Activated T-cell treated with anti-CD3 and anti-CD28 coated beads for 48 hours (primary cell): ENCODE results near the gene ENDOV.
A peak's percentile ranks its signal among the peaks of the same experiment; 100 is the strongest.

Experiments used
- DNase-seq: peaks from one replicate; pipeline ENCODE4 v3.0.0-alpha.2; 2020; ENCODE audit warnings: low read depth

ENDOV gene

DNA sequence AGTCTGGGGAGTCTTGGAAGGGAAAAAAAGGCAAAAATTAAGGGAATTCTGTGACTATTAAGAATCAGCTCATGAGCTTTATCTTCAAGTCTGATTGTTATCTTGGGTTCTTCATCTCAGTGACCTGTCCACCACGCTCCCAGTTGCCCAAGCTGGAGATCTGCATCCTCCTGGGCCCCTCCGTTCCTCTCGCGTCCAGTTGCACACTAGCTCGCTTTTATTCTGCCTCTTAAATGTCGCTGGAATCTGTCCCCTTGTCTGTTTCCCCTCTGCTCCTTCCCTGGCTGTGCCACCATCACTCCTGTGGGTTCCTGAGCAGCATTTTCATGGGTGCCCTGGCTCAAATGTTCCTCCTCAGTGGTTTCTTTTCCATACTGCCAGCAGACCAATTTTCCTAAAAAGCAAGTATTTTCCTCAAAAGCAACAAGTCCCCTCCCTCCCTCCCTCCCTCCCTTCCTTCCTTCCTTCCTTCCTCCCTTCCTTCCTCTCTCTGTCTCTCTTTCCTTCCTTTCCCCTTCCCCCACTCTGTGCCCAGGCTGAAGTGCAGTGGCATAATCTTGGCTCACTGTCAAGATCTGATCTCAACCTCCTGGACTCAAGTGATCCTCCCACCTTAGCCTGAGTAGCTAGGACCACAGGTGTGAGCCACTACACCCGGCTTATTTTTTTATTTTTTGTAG is 1.4 kb downstream of the ENDOV start:
- DNase-seq, result no peak

DNA sequence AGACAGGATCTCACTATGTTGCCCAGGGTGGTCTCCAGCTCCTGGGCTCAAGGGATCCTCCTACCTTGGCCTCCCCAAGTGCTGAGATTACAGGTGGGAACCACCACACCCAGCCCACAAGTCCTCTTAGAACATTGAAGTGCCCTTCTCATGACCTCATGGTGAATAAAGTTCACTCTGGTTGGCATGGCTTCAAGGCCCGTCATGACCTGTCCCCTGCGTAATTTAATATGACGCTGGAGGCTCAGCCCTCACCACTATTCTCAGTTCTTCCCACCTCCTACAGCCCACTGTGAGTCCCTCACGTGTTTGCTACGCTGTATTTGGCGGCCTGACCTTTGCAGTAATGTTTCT is 1.9 kb downstream of the ENDOV start:
- DNase-seq, result no peak

DNA sequence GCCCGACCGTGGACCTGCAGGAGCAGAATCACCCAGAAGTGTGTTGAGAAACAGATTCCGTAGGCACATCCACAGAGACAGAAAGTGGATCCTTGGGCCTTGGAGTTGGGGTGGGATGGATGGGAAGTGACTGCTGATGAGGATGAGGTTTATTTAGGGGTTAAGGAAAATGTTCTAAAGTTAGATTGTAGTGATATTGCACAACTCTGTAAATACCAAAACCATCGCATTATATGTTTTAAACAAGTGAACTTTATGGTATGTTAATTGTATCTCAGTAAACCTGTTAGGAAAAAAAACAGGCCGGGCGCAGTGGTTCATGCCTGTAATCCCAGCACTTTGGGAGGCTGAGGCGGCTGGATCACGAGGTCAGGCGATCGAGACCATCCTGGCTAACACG is 3.6 kb downstream of the ENDOV start:
- no peak for DNase-seq

DNA sequence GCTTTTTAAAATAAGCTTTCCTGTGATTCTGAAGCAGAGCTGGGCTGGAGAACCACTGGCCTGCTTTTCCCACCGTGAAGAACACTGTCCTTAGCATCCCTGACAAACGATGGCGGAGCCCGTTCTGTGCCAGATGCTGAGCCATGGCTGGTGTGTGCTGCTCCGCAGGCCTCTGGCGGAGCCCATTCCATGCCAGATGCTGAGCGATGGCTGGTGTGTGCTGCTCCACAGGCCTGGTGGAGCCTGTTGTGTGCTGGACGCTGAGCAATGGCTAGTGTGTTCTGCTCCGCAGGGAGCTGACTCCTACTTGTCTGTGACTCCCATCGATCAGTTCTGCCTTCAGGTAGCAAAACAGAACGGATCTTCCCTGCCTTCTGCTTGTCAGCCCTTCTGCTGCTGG is 4.3 kb downstream of the ENDOV start:
- DNase-seq, result no peak

DNA sequence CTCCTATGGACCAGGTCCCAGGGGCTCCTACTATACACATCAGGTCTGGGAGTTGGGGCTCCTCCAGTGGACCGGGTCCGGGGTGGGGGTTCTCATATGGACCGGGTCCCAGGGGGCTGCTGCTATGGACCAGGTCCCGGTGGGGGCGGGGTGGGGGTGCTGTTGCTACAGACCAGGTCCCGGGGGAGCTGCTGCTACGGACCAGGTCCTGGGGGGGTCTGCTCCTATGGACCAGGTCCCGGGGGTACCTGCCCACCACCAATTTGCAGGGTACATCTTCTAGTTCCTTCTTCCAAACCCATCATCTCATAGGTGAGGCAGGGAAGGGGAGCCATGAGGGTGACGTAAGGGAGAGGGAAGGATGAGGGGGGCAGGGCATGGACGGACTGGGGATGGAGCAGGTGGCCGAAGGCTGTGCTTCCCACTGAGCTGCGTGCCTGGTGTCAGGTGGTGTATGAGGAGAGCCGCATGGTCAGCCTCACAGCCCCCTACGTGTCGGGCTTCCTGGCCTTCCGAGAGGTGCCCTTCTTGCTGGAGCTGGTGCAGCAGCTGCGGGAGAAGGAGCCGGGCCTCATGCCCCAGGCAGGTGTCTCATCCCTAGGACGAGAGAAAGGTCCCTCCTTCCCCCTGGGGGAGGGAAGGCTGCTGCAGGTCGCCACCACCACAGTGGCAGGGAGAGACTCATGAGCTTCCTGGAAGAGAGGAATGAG is 6.6 kb downstream of the ENDOV start:
- no peak for DNase-seq

DNA sequence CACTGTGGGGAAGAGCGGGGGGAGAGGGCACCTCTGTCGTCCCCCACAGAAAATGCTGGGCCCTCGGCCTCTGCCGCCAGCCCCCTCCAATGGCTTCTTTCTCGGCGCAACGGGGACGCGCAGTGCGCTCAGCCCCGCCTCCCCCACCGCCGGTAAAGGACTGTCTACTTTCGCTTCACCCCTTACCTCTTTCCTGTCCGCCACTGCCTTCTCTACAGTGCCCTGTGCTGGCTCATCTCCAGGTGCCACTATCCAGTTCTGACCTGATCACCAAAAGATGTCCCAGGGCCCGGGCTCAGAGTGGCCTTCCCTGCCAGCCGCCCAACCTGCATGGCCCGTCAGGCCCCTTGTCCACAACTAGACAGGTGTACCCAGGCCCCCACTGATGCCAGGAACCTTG is 7.3 kb downstream of the ENDOV start:
- DNase-seq, result no peak

DNA sequence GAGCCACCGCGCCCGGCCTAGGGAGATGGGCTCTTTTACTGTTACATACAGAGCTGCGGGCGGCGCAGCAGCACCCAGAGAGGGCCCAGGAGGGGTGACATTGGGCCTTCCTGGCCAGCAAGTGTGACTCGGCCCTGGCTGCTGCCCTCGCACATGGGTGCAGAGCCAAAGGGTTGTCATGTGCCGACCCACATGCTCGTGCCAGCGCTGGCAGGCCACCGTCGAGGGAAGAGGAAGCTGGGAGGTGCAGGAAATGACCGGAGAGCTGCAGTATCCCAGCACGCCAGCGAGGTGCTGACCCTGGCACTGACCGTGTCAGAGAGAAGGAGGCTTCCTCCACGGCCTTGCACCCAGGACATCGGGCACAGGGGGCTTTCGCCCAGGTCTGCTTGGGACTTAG is 8.0 kb downstream of the ENDOV start:
- DNase-seq, result no peak

DNA sequence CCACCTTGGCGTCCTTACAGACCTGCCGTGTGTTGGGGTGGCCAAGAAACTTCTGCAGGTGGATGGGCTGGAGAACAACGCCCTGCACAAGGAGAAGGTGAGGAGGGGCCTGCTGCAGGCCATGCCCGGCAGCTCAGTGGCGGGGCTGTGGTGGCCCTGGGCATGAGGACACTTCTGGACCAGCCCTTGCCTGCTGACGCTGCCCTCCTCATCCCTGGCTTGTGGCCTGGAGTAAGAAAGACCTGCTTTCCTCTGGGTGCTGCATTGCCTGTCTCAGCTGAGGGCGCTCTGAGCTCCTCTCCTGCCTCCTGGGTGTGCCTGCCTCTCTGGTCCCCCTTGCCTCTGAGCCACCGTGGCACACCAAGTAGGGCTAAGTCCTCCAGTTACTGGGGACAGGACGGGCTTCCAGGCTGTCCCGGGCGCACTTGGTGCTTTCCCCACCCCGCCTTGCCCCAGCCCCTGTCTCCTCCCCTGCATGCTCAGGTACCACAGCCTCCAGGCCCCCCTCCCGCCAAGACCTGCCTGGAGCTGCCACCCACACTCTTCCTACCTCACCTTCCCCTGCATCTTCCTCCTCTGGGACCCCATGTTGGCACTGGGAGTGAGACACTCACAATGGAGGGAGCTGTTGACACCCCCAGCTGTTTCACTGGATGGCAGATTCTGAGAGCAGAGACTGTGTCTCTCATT is 8.7 kb downstream of the ENDOV start:
- DNase-seq, result no peak

DNA sequence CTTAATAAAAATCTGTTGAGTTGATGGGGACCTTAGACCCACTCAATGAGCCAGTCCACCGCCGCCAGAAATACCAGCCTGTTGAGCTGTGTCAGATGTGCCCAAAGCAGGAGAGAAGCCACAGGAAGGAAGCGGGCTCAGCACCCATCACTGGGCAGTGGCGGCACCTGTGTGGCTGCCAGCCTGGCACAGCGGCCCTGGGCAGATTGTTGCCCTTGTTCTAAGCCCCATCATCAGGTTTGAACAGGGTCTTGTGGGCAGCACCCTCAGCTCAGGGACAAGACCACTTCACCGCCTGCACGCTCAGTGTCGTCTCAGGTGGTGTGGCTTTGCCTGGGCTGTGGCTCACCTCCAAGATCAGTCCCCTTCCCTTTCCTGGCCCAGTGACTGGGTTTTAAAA is 9.3 kb downstream of the ENDOV start:
- no peak for DNase-seq

DNA sequence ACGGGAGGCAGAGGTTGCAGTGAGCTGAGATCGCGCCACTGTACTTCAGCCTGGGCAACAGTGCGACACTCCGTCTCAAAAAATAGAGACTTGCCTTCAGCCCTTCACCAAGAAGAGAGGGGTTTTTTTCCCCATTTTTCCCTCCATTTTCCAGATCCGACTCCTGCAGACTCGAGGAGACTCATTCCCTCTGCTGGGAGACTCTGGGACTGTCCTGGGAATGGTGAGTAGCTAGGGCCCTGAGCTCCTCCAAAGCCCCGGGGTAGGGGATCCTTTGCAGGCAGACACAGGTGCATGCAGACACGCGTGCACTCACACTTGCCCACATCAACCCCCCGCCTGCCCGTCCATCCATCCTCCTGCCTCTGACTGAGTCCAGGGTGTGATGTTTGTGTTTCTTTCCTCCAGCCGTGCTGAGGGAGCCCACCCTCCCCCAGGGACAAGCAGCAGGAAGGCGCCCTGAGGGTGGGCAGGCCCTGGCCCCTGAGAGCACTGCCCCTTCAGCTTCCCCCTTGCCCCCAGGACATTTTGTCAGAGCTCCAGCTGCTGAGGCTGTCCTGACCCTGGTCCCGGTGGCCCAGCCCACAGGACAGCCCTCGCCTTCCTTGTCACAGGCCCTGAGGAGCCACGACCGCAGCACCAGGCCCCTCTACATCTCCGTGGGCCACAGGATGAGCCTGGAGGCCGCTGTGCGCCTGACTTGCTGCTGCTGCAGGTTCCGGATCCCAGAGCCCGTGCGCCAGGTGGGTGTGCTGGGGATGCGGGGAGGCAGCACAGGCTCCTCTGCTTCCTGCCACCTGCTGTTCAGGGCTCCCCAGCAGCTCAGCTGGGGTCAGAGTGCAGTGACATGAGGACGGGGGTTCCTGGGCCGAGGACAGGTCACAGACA is 10.2 kb downstream of the ENDOV start:
- no peak for DNase-seq

DNA sequence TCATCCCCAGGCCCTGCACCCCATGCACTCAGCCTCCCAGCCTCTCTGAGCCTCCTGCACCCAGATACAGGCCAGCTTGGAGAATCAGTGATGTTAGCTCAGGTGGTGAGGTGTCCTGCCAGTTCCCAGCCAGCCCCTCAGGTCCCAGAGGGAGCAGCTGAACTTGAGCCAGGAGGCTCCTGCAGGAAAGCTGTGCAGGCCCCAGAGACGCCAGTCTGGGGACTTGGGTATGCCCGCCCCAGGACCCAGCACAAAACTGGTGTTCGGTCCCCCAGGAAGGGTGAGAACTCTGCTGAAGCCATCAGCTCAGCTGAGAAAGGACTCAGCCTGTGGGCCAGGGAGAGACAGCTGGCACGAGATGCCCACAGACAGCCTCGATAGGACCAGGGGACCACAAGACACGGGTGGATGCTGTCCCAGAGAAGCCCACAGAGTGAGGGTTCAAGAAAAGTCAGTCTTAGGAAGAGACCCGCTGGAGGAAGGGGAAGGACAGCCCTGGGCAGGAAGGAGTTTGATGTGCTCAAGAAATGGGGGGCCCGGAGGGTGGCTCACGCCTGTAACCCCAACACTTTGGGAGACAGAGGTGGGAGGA is 11.0 kb downstream of the ENDOV start:
- no peak for DNase-seq

DNA sequence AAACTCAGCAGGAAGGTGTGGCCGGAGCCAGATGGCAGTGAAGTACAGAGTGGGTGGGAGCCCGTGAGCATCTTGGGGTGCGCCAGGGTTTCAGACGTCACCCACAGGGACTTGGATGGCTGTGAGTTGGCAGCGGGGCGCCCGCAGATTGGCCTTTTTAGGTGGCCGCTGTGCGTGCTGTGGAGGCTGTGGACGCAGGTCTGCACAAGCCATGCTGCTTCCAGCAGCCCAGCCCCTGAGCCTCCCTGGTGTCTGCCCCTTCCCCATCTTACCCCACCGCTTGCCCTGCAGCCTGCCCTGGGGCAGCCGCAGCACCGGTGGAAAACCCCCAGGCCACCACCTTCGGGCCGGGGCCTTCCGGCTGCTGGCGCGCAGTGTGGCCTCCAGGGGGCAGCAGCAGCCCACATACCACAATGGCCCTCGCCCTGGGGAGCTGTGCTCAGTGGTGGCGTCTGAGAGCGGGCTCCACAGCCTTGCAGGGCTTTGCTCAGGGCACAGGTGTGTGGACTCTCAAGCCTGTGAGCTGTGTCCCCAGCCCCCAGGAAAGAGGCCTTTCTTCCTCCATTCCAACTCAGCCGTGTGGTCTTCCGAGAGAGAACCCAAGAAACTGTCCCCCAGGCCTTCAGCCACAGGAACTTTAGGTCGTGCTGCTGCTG is 11.8 kb downstream of the ENDOV start:
- peak; percentile 88 for DNase-seq

DNA sequence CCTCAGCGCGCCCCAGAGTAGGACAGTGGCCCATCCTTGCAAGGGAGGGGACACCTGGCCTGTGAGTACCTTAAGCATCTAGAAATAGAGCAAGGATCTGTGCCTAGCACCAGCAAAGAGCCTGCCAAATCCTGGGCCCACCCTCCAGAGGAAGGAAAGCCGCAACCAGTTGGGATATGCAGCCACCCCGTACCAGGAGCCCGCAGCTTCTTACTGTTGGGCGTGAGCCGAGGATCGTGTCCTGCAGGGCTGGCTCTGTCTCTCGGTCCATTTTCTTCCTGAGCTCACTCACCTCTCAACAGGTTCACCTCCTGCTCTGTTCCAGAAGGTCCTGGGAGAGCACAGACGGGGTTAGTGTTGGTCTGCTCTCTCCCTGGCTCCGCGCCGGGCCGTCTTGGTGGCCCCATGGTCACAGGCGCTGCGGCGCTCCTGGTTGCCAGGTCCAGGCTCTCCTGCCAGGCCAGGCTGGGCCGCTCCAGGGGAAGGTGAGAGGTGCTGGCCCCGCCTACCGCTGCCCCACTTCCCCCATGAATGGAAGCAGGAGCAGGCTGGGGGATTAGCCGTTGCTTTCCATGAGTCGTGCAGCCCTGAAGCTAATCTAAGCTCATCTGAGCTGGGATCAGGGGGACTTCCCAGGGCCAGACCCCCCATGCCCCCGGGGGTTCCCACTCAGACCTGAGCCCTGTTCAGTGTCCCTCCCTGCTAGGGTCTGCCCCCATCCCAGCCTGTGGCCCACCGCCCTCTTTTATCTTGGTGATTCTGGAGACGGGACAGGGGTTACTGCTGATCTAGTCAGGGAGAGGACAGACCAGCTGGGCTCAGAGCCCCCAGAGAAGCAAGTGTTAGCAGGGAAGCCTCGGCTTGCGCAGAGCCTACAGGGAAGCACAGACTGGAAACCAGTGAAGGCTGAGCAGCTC is 12.7 kb downstream of the ENDOV start:
- no peak for DNase-seq

DNA sequence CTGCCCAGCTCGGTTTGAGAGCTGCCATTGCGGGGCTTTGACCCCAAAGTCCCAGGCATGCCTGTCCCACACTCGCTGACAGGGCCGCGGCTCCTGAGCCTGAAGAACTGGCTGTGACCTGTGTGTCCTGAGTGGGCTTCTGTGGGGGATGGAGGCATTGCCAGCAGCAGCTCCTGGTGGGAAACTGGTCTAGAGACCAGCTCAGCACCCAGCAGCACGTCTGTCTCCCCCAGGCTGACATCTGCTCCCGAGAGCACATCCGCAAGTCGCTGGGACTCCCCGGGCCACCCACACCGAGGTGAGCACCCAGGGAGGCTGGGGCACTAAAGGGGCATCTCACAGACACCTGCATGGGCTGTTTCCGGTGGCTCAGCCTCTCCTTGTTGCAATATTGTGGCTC is 13.4 kb downstream of the ENDOV start:
- no peak for DNase-seq

DNA sequence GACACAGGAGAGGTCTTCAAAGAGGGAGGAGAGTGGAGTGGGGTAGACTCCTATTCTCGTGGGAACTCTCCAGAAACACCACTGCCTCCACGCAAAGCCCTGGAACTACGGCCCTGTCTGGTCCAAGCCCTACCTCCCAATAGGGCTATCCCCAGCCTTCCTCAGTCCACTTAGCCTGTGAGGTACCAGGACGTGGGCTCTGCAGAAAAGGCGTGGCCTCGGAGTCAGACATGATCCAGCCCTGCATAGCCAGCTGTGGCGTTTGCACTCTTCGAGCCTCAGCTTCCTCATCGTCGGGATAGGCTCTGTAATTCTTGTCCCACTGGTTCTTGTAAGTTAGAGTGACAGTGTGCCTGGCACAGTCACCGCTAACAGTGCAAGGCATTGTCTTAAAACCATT is 13.8 kb downstream of the ENDOV start:
- DNase-seq, result no peak

DNA sequence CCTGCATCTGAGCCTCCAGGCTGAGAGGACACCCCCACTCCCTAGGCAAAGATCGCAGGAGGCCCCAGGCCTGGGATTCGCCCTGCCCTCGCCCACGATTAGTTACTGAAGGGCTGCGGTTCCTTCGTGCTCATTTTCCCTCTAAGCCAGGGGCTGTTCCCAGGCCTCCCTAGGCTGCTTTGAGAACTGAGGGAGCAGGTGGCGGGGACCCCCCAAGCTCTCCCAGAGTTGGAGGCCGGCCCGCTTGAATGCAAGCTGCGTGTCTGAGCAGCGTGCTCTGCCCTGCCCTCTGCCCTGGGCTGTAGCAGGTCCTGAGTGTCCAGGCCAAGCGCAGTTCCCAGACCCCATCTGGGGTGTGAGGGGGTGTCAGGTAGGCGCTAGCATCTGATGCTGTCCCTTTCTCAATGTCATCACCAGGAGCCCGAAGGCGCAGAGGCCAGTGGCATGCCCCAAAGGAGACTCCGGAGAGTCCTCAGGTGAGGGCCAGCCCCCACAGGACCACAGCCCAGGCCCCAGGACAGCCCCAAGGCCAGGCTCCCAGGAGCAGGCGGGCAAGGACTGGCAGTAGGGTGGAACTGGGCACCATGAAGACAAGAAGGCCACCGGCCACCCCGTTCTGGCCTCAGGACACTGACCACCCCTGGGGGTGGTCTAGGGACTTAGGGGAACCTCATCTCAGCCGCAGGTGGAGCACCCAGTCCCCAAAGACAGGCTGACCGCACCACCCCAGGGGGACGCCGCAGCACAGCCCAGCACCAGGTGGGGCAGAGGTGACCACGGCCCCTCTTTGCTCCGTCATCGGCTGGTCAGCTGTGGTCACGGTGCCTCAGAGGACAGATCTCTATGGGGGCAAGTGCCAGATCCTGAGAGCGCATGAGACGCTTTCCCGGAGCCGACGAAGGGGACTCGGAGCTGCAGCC is 14.6 kb downstream of the ENDOV start:
- DNase-seq, result no peak

DNA sequence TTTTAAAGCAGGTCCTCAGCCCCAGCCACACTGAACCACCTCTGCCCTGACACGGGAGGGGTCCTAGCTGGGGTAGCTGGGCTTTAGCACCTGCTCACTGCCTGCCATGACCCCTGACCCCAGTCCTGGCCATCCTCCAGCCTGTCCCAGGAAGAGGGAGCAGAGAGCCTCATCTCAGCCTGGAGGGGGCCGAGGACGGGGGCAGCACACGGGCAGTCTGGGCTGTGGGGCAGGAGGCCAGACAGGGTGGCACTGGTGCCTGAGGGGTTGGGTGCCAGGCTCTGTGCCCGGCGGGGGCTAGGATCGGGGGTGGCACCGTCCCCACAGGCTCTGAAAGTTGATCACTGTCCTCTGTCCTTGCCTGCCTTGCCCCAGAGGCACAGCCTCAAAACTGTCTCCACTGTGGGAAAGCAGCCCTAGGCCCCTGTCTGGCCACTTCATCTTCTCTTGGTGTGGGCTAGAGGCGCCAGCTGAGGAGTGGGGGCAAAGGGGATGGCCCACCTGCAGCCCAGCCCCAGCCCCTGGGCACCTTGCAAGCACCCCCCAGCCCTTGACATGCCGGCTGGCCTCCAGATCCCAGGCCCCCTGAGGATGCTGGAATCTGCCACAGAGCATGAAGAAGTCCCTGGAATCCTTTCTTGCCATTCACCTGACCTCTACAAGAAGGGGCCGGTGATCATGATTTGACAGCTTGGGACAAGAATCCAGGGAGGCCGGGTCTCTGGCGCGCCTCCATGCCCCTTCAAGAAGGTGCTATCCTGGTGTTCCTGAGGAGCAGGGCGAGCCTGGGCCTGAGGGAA is 15.7 kb downstream of the ENDOV start:
- DNase-seq, result no peak
